ENCODE data around the gene UBTD1. TPM values are rescaled to one million over a fixed set of nuclear protein-coding genes. Genes with fewer than 3 reads are reported as not detected.

The UBTD1 gene
- total and polyA plus RNA-seq, 10 of the 15 experiments (the other 5 are each of a cell fraction or from before 2014, with no cell fraction given) = 0.04 to 1.5 (median 1.2) TPM; not detected in 1

DNA sequence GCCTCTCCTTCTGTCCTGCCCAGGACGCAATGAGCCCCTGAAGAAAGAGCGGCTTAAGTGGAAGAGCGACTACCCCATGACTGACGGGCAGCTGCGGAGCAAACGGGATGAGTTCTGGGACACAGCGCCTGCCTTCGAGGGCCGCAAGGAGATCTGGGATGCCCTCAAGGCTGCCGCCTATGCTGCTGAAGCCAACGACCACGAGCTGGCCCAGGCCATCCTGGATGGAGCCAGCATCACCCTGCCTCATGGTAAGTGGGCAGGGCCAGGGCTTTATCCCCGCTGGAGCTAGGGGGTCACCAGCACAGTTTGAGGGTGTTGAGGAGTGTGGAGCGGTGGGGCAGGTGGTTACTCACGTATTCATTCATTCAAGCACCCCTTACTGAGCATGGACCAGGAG is 69.2 kb downstream of the UBTD1 start (continued):
- TF ChIP-seq, protein P1, sequence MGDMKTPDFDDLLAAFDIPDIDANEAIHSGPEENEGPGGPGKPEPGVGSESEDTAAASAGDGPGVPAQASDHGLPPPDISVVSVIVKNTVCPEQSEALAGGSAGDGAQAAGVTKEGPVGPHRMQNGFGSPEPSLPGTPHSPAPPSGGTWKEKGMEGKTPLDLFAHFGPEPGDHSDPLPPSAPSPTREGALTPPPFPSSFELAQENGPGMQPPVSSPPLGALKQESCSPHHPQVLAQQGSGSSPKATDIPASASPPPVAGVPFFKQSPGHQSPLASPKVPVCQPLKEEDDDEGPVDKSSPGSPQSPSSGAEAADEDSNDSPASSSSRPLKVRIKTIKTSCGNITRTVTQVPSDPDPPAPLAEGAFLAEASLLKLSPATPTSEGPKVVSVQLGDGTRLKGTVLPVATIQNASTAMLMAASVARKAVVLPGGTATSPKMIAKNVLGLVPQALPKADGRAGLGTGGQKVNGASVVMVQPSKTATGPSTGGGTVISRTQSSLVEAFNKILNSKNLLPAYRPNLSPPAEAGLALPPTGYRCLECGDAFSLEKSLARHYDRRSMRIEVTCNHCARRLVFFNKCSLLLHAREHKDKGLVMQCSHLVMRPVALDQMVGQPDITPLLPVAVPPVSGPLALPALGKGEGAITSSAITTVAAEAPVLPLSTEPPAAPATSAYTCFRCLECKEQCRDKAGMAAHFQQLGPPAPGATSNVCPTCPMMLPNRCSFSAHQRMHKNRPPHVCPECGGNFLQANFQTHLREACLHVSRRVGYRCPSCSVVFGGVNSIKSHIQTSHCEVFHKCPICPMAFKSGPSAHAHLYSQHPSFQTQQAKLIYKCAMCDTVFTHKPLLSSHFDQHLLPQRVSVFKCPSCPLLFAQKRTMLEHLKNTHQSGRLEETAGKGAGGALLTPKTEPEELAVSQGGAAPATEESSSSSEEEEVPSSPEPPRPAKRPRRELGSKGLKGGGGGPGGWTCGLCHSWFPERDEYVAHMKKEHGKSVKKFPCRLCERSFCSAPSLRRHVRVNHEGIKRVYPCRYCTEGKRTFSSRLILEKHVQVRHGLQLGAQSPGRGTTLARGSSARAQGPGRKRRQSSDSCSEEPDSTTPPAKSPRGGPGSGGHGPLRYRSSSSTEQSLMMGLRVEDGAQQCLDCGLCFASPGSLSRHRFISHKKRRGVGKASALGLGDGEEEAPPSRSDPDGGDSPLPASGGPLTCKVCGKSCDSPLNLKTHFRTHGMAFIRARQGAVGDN (IDR thresholded peaks at IDR 0.05) = no peak
- no peak for TF ChIP-seq SUZ12 (IDR thresholded peaks at IDR 0.05; ENCODE audit: unreplicated experiment)
- no peak for TF ChIP-seq JUNB (IDR thresholded peaks at IDR 0.05)
- TF ChIP-seq ZZZ3 (IDR thresholded peaks at IDR 0.05; ENCODE audit: control insufficient read depth, insufficient read length, low read depth) = no peak
- TF ChIP-seq, protein P2, sequence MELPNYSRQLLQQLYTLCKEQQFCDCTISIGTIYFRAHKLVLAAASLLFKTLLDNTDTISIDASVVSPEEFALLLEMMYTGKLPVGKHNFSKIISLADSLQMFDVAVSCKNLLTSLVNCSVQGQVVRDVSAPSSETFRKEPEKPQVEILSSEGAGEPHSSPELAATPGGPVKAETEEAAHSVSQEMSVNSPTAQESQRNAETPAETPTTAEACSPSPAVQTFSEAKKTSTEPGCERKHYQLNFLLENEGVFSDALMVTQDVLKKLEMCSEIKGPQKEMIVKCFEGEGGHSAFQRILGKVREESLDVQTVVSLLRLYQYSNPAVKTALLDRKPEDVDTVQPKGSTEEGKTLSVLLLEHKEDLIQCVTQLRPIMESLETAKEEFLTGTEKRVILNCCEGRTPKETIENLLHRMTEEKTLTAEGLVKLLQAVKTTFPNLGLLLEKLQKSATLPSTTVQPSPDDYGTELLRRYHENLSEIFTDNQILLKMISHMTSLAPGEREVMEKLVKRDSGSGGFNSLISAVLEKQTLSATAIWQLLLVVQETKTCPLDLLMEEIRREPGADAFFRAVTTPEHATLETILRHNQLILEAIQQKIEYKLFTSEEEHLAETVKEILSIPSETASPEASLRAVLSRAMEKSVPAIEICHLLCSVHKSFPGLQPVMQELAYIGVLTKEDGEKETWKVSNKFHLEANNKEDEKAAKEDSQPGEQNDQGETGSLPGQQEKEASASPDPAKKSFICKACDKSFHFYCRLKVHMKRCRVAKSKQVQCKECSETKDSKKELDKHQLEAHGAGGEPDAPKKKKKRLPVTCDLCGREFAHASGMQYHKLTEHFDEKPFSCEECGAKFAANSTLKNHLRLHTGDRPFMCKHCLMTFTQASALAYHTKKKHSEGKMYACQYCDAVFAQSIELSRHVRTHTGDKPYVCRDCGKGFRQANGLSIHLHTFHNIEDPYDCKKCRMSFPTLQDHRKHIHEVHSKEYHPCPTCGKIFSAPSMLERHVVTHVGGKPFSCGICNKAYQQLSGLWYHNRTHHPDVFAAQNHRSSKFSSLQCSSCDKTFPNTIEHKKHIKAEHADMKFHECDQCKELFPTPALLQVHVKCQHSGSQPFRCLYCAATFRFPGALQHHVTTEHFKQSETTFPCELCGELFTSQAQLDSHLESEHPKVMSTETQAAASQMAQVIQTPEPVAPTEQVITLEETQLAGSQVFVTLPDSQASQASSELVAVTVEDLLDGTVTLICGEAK (IDR thresholded peaks at IDR 0.05; ENCODE audit: borderline replicate concordance) = no peak
- no peak for TF ChIP-seq FOS (IDR thresholded peaks at IDR 0.05; ENCODE audit: borderline replicate concordance, extremely low read depth, insufficient read length)
- TF ChIP-seq, protein P3, sequence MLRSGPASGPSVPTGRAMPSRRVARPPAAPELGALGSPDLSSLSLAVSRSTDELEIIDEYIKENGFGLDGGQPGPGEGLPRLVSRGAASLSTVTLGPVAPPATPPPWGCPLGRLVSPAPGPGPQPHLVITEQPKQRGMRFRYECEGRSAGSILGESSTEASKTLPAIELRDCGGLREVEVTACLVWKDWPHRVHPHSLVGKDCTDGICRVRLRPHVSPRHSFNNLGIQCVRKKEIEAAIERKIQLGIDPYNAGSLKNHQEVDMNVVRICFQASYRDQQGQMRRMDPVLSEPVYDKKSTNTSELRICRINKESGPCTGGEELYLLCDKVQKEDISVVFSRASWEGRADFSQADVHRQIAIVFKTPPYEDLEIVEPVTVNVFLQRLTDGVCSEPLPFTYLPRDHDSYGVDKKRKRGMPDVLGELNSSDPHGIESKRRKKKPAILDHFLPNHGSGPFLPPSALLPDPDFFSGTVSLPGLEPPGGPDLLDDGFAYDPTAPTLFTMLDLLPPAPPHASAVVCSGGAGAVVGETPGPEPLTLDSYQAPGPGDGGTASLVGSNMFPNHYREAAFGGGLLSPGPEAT (IDR thresholded peaks at IDR 0.05; ENCODE audit: low read depth) = no peak

Data from GM12878 (cell line).